NCI-H1105 treated with DMSO at 0.1 percent for 48 hours (cell line): ENCODE results near the gene CATSPERE.
"Not testable (repeated sequence)": the region's sequence is repeated elsewhere in the genome, so short reads cannot be mapped to it uniquely, and the experiment has no call there.

Experiments used
- DNase-seq: peaks from one replicate; lab custom pipeline; 2025; lab: John Stamatoyannopoulos, UW

CATSPERE gene

GRCh38 chr1:244545511-244545910 is 84.4 kb downstream of the CATSPERE start:
- DNase-seq, result no peak

GRCh38 chr1:244548558-244549115 is 87.6 kb downstream of the CATSPERE start:
- DNase-seq, result no peak

- DNase-seq, result no peak
Measured at GRCh38 chr1:244552336-244552735, 91.3 kb downstream of the CATSPERE start.

- DNase-seq, result no peak
Measured at GRCh38 chr1:244556263-244556662, 95.2 kb downstream of the CATSPERE start.

GRCh38 chr1:244557565-244557964 is 96.5 kb downstream of the CATSPERE start:
- DNase-seq, result no peak

GRCh38 chr1:244559561-244559960 is 98.5 kb downstream of the CATSPERE start:
- no peak for DNase-seq

GRCh38 chr1:244562877-244563276 is 101.8 kb downstream of the CATSPERE start:
- DNase-seq, result not testable (repeated sequence)

- no peak for DNase-seq
Measured at GRCh38 chr1:244573768-244574167, 112.7 kb downstream of the CATSPERE start.

- no peak for DNase-seq
Measured at GRCh38 chr1:244576259-244576892, 115.3 kb downstream of the CATSPERE start.

- not testable (repeated sequence) for DNase-seq
Measured at GRCh38 chr1:244578205-244578604, 117.1 kb downstream of the CATSPERE start.

- no peak for DNase-seq
Measured at GRCh38 chr1:244583358-244583982, 122.4 kb downstream of the CATSPERE start.

- no peak for DNase-seq
Measured at GRCh38 chr1:244585867-244586266, 124.8 kb downstream of the CATSPERE start.

GRCh38 chr1:244590670-244591069 is 129.6 kb downstream of the CATSPERE start:
- DNase-seq, result no peak

GRCh38 chr1:244598611-244599010 is 137.5 kb downstream of the CATSPERE start:
- DNase-seq, result no peak

- DNase-seq, result no peak
Measured at GRCh38 chr1:244599937-244600350, 138.9 kb downstream of the CATSPERE start.

- no peak for DNase-seq
Measured at GRCh38 chr1:244601336-244601735, 140.3 kb downstream of the CATSPERE start.

GRCh38 chr1:244603498-244603897 is 142.4 kb downstream of the CATSPERE start:
- peak; percentile 14 for DNase-seq

- no peak for DNase-seq
Measured at GRCh38 chr1:244605835-244606370, 144.8 kb downstream of the CATSPERE start.

GRCh38 chr1:244614113-244614836 is 153.2 kb downstream of the CATSPERE start:
- DNase-seq, result no peak

- DNase-seq, result no peak
Measured at GRCh38 chr1:244614879-244615278, 153.8 kb downstream of the CATSPERE start.

- DNase-seq, result no peak
Measured at GRCh38 chr1:244615301-244615700, 154.2 kb downstream of the CATSPERE start.

- DNase-seq, result no peak
Measured at GRCh38 chr1:244626709-244627108, 165.6 kb downstream of the CATSPERE start.

GRCh38 chr1:244628789-244629188 is 167.7 kb downstream of the CATSPERE start:
- DNase-seq, result no peak
